Stimulated activated CD8-positive, alpha-beta memory T cell treated with anti-CD3 and anti-CD28 coated beads, Interleukin-15, amount 100 ng/mL, for 24 hours (primary cell): Measurements from ENCODE around the gene NTNG2.

Source experiments
- DNase-seq: peaks from one replicate; pipeline ENCODE4 v3.0.0-alpha.2; 2020; ENCODE audit warnings: low read depth

The NTNG2 gene

DNA sequence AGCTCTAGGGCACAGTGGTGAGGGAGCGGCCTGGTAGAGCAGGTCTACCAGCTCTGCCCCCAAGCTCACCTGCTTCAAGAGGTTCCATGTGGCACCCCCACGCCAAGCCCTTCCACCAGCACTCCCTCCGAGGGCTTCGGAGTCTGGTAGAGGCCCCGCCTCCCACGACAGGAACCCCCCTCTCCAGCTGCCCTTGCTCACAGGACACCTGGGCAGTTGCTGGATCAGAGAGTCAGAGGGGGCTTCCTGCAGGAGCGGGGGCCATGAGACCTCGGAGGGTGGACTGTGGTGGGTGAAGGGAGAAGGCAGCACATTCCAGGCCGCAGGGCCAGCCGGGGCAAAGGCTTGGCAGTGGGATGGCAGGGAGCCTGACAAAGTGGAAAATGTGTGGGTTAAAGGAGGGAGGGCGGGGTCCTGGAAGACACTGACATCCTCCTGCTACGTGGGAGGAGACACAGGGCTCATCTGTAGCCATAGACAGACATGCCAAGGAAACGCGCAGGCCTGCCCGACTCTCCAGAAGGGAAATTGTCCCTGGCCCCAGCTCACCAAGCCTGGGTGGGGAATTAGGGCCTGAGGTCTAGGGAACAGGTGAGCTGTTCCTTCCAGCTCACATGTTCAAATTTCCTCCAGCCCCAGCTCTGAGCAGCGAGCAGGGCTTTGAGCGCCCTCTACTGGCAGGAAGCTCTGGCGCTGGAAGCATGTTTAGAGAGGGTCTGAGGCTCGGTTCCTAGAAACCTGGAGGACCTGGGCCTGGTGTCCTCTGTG, 74.2 kb downstream of the NTNG2 start:
- DNase-seq = peak; percentile 74

DNA sequence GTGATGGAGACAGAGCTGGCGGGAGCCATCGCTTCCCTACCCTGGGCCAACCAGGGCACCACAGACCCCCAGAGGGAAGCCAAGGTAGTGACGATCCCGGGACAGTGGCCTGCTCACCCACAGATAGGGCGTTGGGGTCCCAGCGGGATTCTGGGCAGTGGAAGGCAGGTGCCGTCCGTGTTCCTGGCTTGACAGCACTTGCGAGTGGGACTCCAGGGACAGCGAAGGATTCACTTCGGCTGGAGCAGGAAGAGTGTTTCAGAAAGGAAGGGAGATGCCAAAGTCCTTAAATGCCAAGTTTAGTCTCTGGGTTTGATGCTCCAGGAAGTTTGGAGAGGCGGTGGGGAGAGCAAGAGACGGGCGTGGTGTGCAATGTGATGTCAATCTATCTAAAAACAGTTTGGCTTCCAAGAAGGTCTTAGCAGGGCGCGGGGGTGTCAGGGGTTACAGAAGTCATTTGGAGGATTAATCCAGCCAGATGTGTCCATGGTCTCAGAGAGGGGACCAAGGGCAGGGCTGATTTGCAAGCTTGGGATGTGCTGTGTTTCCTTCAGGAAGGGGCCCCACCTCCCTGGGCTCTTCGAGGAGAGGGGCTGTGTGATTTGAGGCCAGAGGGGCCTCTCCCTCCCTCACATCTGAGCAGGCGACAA, 74.9 kb downstream of the NTNG2 start:
- DNase-seq = no peak

GRCh38 chr9:132237481-132237880, 75.6 kb downstream of the NTNG2 start:
- DNase-seq = no peak

- DNase-seq = no peak
Measured at GRCh38 chr9:132238026-132238972, 76.4 kb downstream of the NTNG2 start.

- no peak for DNase-seq
Measured at GRCh38 chr9:132238992-132239391, 77.1 kb downstream of the NTNG2 start.

GRCh38 chr9:132239518-132239917, 77.7 kb downstream of the NTNG2 start:
- no peak for DNase-seq

- no peak for DNase-seq
Measured at GRCh38 chr9:132239999-132240840, 78.4 kb downstream of the NTNG2 start.

- DNase-seq = peak; percentile 90
Measured at GRCh38 chr9:132240841-132241482, 79.1 kb downstream of the NTNG2 start.

GRCh38 chr9:132241483-132241839, 79.6 kb downstream of the NTNG2 start:
- DNase-seq = no peak

- no peak for DNase-seq
Measured at GRCh38 chr9:132241840-132242620, 80.2 kb downstream of the NTNG2 start.

- DNase-seq = no peak
Measured at GRCh38 chr9:132242621-132243155, 80.8 kb downstream of the NTNG2 start.

GRCh38 chr9:132243156-132244074, 81.6 kb downstream of the NTNG2 start:
- no peak for DNase-seq

- no peak for DNase-seq
Measured at GRCh38 chr9:132244582-132245455, 83.0 kb downstream of the NTNG2 start.

DNA sequence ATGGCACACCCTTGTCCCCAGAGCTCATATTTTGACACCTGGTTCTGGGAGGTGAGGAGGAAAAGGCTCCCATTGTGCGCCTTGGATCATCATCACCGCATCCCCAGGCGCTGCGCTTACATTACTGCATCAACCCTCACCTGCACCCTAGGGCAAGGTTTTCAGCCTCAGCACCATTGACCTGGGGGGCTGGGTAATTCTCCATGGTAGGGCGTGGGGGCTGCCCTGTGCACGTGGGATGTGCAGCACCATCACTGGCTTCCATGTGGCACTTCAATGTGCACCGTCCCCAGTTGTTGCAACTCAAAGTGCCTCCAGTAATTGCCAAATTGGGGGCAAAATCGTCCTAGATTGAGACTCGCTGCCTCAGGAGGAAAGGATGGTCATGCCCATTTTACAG, 83.6 kb downstream of the NTNG2 start:
- no peak for DNase-seq

DNA sequence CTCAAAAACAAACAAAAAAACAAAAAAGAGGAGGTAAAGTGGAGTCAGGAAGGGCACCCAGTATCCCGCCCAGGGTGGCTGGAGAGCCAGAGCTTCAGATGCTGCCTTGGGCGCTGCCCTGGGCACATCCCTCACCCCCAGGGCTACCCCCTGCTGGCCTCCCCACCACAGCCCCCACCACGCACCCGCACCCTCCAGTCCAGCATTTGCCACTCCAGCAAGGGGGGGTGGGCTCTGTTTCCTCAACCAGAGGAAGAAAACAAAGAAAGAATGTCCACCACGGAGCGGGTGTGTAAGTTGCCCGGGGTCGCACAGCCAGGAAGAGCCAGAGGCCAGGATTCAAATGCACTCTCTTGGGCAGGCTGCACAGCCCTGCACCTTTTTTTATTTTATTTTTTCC, 86.1 kb downstream of the NTNG2 start:
- no peak for DNase-seq

DNA sequence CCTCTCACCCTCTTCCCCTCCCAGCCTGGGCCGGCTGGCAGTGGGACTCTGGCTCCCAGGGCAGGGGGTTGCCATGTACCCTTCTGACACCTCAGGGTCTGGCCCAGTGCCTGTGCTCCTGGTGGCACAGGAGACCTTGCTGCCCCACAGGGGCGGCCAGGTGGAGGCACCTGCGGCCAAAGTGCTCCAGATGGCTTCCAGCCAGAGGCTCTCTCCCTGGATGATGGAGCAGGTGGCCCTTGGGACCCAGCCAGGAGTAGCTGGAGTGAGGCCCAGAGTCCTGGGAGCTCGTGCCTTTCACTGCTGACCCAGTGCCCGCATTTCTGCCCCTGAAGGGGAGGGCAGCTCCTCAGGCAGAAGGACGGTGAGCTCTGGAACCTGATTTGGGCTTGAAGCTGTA, 87.3 kb downstream of the NTNG2 start:
- DNase-seq = no peak

DNA sequence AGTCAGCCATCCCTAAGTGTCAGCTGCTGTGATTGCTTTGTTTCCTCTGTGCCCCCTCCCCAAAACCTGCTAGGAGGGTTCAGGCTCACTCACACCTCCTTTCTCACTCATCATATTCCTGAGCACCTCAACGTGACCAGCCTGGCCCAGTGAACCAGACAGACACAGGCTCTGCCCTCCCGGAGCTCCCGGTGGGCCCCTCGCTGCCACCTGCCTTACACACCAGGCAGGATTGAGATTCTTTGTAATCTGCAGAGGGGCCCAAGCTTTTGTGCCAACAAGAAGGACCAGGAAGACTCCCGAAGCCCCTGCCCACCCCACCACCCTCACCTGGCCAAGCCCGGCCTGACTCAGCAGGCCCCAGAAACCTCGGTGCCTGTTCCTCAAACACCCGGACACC, 87.8 kb downstream of the NTNG2 start:
- DNase-seq = no peak
